T-helper 1 cell treated with Interleukin-12 subunit alpha and Interleukin-12 subunit beta and Interleukin-4 antibody, amounts not matched to agents 30 μg/mL and 1 μg/mL, for 36 hours (primary cell): ENCODE results near the gene IRAK4.

Source experiments
- H3K27ac Mint-ChIP-seq: one replicate; pipeline ENCODE4 v1.8.0; 2021; ENCODE audit warnings: mild to moderate bottlenecking, mixed read lengths
- H3K27me3 Mint-ChIP-seq: one replicate; pipeline ENCODE4 v1.8.0; 2021; ENCODE audit warnings: low read depth, mixed read lengths
- H3K36me3 Mint-ChIP-seq: one replicate; pipeline ENCODE4 v1.8.0; 2021; ENCODE audit warnings: low read depth, mixed read lengths
- H3K4me1 Mint-ChIP-seq: one replicate; pipeline ENCODE4 v1.8.0; 2021; ENCODE audit warnings: low read depth, mixed read lengths
- H3K4me3 Mint-ChIP-seq: one replicate; pipeline ENCODE4 v1.8.0; 2021; ENCODE audit warnings: mild to moderate bottlenecking, moderate library complexity, mixed read lengths
- H3K9me3 Mint-ChIP-seq: one replicate; pipeline ENCODE4 v1.8.0; 2021; ENCODE audit warnings: mixed read lengths

Gene IRAK4

GRCh38 chr12:43835656-43836474 lies 77.1 kb downstream of the IRAK4 start, which contains the start of gene TMEM117:
Gene TMEM117, plus strand, starts transcription at chr12:43836081.
- H3K27ac Mint-ChIP-seq, result peak within 1 kb of the TSS; percentile 75
- no peaks in the 10 kb centered on the region for H3K9me3 Mint-ChIP-seq
- H3K36me3 Mint-ChIP-seq, result peaks cover 2% of the 10 kb centered on the region
- peaks cover 47% of the 10 kb centered on the region for H3K27me3 Mint-ChIP-seq
- peaks cover 25% of the 10 kb centered on the region for H3K4me1 Mint-ChIP-seq
- peak within 1 kb of the TSS; percentile 87 for H3K4me3 Mint-ChIP-seq

- Mint-ChIP-seq H3K9me3 (no peaks in the 10 kb centered on the region), H3K4me3 (peak overlapping the region; percentile 22), H3K4me1 (peaks cover 25% of the 10 kb centered on the region), H3K27me3 (peaks cover 44% of the 10 kb centered on the region), H3K36me3 (peaks cover 2% of the 10 kb centered on the region), H3K27ac (peak overlapping the region; percentile 2)
Measured at GRCh38 chr12:43836475-43836989, 77.8 kb downstream of the IRAK4 start.
